ENCODE data around the gene BABAM2.

The BABAM2 gene

DNA sequence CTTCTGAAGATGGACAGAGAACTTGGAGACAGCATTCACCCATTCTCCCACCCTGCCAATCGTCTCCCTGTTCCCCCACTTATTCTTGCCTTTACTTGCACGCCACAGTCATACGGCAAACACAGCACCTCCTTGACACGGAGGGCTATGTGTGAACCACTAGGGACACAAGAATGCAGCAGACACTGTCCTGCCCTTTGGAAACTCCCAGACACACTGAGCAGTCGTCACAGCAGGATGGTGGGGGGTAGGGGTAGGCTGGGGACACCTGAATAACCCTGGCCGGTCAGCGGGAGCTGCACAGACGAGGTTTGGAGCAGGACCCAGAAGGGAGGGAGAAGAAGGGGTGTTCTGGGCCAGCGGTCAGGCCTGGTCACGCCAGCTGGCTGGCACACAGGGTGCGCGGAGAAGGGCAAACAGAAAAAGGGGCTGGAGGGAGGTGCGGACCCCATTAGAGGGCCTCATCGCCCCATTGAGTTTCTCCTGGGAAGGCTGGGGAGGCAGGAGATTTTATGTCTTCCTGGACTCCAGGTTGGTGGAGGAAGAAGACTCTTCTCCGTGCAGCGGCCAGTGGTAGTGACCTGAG, 462.2 kb downstream of the BABAM2 start:
- TF ChIP-seq, protein P1, sequence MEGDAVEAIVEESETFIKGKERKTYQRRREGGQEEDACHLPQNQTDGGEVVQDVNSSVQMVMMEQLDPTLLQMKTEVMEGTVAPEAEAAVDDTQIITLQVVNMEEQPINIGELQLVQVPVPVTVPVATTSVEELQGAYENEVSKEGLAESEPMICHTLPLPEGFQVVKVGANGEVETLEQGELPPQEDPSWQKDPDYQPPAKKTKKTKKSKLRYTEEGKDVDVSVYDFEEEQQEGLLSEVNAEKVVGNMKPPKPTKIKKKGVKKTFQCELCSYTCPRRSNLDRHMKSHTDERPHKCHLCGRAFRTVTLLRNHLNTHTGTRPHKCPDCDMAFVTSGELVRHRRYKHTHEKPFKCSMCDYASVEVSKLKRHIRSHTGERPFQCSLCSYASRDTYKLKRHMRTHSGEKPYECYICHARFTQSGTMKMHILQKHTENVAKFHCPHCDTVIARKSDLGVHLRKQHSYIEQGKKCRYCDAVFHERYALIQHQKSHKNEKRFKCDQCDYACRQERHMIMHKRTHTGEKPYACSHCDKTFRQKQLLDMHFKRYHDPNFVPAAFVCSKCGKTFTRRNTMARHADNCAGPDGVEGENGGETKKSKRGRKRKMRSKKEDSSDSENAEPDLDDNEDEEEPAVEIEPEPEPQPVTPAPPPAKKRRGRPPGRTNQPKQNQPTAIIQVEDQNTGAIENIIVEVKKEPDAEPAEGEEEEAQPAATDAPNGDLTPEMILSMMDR (IDR thresholded peaks at IDR 0.05; ENCODE audit: insufficient read depth, low read length, poor library complexity, severe bottlenecking) = no peak
- TF ChIP-seq EZH2phosphoT487 (conservative IDR thresholded peaks at IDR 0.05; ENCODE audit: low read length) = no peak
- no peaks in the 10 kb centered on the region for H3F3A ChIP-seq (ENCODE audit: insufficient read depth)
- no peaks in the 10 kb centered on the region for H3K9me2 ChIP-seq (replicated peaks; ENCODE audit: insufficient read depth, low read length)
- H3K36me3 ChIP-seq (ENCODE audit: low read length) = no peaks in the 10 kb centered on the region
- no peaks in the 10 kb centered on the region for H3K27me3 ChIP-seq (ENCODE audit: low read length)
- H3K79me2 ChIP-seq (ENCODE audit: insufficient read depth, low read length) = no peaks in the 10 kb centered on the region
- H4K20me1 ChIP-seq (ENCODE audit: low read depth, low read length) = no peaks in the 10 kb centered on the region
- H3K4me3 ChIP-seq (ENCODE audit: insufficient read depth, low read length, poor library complexity, severe bottlenecking) = no peak overlapping the region
- H2AFZ ChIP-seq (ENCODE audit: low read depth, low read length, severe bottlenecking) = no peak overlapping the region
- H3K27ac ChIP-seq (ENCODE audit: low read depth, low read length) = no peak overlapping the region
- no peaks in the 10 kb centered on the region for H3K9me3 ChIP-seq (ENCODE audit: insufficient read depth, low read length)
- H3K9ac ChIP-seq (ENCODE audit: low read length) = no peak overlapping the region
- no peak overlapping the region for H3K4me2 ChIP-seq (ENCODE audit: low read depth, low read length, poor library complexity, severe bottlenecking)

DNA sequence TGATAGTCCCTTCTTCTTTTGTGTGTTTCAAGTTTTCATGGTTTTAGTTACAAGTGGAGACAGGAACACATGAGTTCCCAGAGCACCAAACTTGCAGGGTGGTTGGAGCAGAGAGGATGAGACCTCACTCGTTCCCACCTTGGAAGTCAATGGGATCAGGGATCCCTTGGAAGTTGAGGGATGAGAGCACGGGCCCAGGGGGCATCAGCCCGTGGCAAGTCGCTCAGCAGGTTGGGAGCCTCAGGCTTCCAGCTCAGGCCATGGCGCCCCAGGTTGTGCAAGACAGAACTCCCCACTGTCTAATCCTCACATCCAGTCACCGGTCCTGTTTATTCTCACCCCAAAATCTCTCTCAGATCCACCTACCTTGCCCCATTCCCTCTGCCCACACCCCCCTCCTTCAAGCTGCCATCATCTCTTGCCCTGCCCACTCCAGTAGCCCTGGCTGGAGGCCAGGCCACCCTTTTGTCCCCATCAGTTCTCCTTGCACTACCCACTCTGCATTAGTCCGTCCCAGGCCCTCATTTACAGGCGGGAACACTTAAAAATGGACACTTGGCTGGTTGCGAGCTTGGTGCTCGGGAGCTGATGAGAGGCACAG, 464.5 kb downstream of the BABAM2 start:
- Histone ChIP-seq H3K27ac (ENCODE audit: low read depth, low read length) (no peak overlapping the region), H4K20me1 (ENCODE audit: low read depth, low read length) (no peaks in the 10 kb centered on the region), H3K79me2 (ENCODE audit: insufficient read depth, low read length) (no peaks in the 10 kb centered on the region), H3K9me3 (ENCODE audit: insufficient read depth, low read length) (no peaks in the 10 kb centered on the region), H3K27me3 (ENCODE audit: low read length) (no peaks in the 10 kb centered on the region), H3F3A (ENCODE audit: insufficient read depth) (no peaks in the 10 kb centered on the region), H3K36me3 (ENCODE audit: low read length) (no peaks in the 10 kb centered on the region), H2AFZ (ENCODE audit: low read depth, low read length, severe bottlenecking) (no peak overlapping the region), H3K9ac (ENCODE audit: low read length) (no peak overlapping the region), H3K9me2 (replicated peaks; ENCODE audit: insufficient read depth, low read length) (no peaks in the 10 kb centered on the region), H3K4me3 (ENCODE audit: insufficient read depth, low read length, poor library complexity, severe bottlenecking) (no peak overlapping the region), H3K4me2 (ENCODE audit: low read depth, low read length, poor library complexity, severe bottlenecking) (no peak overlapping the region)
- TF ChIP-seq EZH2phosphoT487 (conservative IDR thresholded peaks at IDR 0.05; ENCODE audit: low read length) = no peak
- TF ChIP-seq, protein P1 (IDR thresholded peaks at IDR 0.05; ENCODE audit: insufficient read depth, low read length, poor library complexity, severe bottlenecking) = no peak

DNA sequence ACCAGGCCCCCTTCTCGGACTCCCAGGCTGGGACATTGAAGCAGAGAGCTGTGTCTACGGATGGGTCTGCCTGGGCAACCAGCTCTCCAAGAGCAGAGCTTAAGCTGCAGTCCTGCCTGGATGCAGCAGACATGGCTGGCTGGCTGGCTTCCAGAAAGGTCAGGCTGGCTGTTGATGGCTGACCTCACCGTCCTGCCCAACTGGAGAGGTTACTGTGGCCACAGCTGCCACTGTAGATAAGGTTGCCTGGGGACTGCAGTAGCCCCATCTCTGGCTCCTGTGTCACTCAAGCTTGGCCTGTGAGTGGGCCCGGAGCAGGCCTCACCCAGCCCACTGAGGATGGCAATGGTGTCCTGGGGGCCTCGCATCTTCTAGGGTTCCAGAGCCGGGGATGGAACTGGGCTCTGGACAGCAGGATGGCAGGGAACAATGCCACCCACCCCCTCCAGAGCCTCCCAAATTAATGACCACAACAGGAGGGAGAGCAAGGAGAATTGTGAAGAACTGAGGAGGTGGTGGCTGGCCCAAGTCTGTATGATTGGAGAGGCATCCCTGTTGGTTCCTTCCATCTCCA, 465.1 kb downstream of the BABAM2 start:
- Histone ChIP-seq H3K79me2 (ENCODE audit: insufficient read depth, low read length) (no peaks in the 10 kb centered on the region), H2AFZ (ENCODE audit: low read depth, low read length, severe bottlenecking) (no peak overlapping the region), H3K27me3 (ENCODE audit: low read length) (no peaks in the 10 kb centered on the region), H3F3A (ENCODE audit: insufficient read depth) (no peaks in the 10 kb centered on the region), H3K27ac (ENCODE audit: low read depth, low read length) (no peak overlapping the region), H3K36me3 (ENCODE audit: low read length) (no peaks in the 10 kb centered on the region), H3K9me3 (ENCODE audit: insufficient read depth, low read length) (no peaks in the 10 kb centered on the region), H3K4me3 (ENCODE audit: insufficient read depth, low read length, poor library complexity, severe bottlenecking) (no peak overlapping the region), H3K4me2 (ENCODE audit: low read depth, low read length, poor library complexity, severe bottlenecking) (no peak overlapping the region), H3K9ac (ENCODE audit: low read length) (no peak overlapping the region), H4K20me1 (ENCODE audit: low read depth, low read length) (no peaks in the 10 kb centered on the region), H3K9me2 (replicated peaks; ENCODE audit: insufficient read depth, low read length) (no peaks in the 10 kb centered on the region)
- TF ChIP-seq EZH2phosphoT487 (conservative IDR thresholded peaks at IDR 0.05; ENCODE audit: low read length) = no peak
- TF ChIP-seq, protein P1 (IDR thresholded peaks at IDR 0.05; ENCODE audit: insufficient read depth, low read length, poor library complexity, severe bottlenecking) = no peak

Measured in SU-DHL-6 (cell line).